ELF-1 (cell line): ENCODE measurements around the gene NTM.

Experiments
- DNase-seq: peaks from one replicate; pipeline ENCODE4 v3.0.0-alpha.2; 2016; ENCODE audit warnings: low read depth, low spot score

NTM gene

DNA sequence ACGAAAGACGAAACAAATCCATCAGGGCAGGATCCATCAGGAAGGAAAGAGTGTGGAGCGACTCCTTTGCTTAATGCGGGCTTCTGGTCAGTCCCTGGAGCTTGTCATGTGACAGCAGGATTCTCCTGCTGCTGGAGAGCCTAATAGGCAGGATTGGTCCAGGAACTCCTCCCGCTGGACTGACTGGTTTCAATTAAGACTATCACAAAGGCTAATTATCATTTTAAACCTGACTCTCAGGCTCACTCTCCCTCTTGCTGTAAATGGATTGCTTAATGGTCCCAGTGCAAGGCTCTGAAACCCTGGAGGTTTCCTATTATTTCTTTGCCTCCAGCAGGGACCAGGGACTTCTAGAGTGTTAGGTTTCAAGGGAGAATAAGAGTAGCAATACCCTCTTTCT, 493.8 kb downstream of the NTM start:
- DNase-seq, result peak; percentile 75

DNA sequence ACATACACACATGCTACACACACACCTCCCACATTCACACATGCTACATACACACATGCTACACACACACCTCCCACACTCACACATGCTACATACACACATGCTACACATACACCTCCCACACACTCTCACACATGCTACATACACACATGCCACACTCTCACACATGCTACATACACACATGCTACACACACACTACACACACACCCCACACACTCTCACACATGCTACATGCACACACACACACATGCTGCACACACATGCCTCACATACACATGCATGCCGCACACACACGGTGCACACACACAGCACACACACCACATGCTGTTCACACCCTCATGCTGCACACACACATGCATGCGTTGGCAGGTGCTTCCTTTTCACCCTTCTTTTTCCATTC, 495.4 kb downstream of the NTM start:
- no peak for DNase-seq

DNA sequence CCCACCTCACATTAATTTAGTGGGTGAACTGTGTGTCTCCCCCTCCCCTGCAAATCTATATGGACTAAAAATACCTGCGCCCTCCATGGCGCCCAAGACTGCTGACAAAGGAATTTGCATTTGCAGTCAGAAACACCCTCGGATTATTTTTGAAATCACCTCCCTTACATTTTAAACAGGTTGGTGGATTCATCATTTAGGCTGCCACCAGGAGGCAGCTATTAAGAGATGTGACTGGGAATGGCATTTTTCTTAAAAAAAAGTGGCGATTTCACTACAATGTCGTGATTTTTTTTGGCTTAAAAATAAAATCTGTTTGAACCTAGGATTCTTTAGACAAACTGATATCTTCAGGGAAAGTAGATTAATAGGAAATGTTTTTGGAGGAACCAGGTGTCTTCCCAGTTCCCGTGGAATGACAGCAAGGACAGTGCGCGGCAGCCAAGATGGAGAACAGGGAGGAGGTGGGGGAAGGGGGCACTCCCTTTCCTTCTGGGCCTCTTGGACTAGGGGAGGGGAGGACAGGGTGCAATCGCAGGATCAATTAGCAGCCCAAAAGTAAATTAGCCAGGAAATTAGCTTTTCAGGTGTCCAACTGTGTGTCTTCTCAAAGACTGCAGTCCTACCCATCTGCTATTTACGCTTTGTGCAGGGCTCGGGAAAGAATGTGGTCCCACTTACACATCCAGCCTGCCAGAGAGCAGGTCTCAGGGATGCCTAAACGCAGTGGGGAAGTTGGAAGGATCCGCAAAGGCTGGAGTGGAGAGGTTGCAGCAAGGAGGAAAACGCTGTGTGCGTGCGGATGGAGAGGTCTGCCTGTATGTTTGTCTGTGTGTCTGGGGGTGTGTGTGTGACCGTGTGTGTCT, 496.4 kb downstream of the NTM start:
- DNase-seq, result peak; percentile 41

DNA sequence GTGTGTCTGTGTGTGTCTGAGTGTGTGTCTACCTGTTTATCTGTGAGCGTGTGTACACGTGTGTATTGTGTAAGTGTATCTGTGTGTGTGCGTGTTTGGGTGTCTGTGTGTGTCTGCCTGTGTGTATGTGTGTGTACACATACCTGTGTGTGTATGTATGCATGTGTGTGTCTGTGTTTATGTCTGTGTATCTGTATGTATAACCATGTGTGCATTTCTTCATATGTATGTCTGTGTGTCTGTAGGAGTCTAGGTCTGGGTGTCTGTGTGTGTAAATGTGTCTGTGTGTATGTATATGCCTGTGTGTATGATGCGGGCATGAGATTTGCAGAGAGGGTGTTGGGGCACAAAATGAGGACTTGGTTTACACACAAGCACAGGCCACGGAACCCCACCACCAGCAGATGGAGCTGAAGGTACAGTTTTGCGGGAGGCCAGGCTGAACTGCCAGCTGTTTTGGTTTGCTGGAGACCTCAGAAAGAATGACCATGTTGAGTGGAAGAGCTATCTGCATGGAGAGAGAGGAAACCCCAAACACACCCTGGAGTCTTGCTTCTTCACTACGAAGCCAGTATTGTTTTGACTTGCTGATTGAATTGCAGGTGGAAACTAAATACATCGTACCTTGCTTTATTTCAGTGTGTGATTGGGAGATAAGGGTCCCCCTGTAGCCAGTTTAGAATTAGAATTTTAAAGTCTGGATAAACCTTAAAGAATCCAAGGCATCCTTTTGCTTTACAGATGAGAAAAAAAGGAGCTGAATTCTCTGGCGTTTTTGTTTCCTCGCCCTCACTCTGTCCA, 497.2 kb downstream of the NTM start:
- peak; percentile 85 for DNase-seq

DNA sequence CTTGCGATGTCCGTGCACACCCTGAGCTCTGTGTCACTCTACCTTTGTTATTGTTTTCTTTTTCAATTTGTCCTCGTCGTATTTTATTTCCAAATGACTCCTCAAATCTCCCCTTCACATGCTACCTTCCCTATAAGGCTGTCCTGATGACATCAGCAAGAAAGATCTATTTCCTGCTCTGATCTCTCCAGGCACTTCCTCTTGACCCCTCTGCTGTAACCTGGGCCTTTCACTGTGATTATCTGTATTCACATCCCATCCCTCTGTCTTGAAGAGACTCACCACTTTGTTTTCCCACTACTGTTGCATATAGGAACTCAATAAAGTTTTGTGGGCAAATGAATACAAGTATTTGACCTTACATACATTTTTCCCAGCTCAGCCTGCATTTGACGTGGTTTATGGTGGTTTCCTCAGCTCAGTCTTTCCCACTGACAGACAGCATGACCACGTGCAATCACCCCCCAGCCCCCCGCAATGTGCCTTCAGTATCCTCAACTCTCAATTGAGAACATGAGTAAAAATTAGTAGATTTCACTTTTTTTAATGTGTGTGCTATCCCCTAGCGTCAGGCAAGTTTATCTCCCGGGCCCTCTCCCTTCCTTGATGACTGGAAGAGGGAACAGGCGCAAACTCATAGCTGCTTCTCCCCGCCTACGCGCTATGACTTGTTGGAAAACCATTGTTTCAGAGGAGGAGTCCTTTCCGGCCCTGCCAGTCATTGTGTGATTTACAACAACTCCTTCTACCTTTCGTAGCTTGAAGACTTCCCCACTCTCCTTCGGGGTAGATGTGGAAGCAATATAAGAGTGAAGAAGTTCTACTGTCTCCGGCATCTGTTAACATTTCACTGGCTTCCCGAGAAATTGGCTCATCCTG, 498.5 kb downstream of the NTM start:
- no peak for DNase-seq

DNA sequence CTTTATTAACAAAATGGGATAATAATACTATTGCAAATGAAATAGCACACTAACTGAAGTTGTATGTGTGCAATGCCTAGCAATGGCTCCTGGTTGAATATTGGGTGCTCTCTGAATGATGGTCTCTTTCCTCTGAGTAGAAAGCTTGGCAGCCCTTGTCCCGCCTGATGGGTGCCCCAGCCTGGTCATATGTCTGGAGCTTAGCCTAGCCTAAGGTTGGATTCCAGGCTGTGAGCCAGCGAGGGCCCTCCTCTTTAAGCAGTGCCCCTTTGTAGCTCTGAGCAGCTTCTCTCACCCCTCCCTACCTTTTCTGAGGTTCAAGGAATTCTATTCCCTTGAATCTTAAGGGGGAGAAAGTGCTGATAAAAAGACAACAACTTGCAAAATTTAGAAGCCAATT, 499.9 kb downstream of the NTM start:
- DNase-seq, result no peak

DNA sequence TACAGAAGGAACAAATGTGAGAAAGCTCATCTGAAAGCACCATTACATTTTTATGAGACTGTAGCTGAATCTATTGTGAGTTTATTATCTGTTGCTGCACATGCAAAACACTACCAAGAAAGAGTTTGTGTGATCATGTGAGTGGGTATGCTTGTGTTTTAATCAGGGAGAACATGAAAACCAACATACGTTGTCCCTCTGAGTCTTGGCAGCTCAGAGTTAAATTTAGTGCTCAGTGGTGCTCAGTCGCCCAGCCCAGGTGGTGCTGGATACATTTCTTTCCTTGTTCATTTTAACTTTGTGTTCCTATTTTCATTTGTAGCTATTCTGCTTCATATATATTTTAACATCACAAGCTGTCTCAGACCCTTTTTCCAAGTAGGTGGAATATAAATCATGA, 500.6 kb downstream of the NTM start:
- DNase-seq, result no peak

DNA sequence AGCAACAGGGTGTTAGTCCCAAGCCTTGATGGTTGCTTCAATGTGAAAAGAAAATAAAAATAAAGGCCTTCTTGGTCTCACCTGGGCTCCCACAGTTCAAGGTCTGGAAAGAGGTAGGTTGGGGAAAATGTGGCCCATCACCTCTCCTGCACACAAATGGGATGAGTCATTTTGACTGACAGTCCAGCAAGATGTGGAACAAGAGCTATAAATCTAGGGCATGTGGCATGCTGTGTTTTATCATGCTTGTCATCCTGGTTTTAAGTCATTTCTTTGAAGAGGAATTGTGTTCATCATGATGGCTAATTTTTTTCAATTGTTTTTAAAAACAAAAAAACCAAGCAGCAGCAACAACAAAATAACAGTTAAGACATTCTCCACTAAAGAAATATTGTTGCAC, 503.7 kb downstream of the NTM start:
- DNase-seq, result no peak

DNA sequence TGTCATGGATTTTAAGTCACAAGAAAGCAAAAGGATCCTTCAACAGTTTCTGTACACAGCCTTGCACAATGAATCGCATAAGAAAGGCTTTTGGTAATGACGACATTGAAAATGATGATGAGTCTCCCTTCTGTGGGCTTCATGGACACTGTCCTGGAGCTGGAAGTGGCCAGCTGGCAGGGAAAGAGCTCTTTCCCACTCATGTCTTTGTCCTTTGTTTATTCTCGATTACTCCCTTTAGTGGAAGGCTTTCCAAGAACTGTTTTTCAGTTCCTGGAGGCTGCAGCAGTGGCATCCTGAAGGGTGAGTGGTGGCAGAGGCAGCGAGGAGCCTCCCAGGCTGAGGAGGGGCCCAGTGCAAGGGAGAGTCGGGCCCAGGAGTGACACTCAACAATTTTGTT, 505.2 kb downstream of the NTM start:
- DNase-seq, result no peak

DNA sequence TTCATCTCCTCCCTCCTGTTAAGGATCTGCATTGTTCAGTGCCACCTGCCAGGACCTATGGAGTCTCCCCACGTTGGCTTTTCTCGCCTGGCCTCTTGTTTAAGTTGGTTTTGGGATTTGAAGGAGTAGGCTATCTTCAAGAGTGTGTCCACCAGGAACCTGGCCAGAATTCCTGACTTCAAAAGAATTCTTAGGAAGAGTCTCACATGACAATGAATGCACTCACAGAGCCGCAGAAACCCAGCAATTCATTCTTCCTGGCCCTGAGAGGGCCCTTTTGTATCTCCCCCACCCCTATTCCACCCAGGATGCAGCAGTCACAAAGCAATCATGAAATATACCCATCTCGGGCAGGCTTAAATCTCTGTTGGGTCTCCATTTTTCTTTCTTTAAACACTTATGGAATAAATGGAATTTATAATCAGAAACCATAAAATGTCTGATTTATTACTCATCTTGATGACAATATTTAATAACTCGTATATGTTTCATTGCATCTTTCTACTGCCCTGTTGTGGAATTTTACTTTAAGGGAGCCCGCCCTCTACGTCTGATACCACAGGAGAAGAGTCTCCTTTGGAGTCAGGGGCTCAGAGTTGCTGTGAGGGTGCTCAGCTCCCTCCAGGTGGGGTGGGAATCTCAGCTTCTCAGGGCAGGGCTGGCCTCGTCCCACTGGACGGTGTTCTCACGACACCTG, 507.0 kb downstream of the NTM start:
- DNase-seq, result no peak

DNA sequence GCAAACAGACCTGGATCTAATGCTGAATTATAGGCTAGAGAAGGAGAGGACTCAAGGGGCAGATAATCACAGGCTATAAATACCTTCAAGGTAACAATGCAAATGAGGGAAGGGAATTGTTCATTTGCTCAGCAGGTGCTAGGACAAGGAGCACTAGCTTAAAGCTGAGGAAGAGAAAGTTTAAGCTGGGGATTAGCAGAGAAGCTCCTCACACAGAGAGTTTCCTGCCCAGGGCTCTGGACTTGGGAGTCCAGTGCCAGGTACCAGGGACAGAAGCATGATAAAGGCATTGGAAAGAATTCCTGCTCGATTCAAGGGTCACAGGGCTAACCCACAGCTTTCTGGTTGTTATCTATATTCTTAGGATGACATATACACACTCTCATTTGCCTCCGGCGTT, 509.9 kb downstream of the NTM start:
- DNase-seq, result peak; percentile 46

DNA sequence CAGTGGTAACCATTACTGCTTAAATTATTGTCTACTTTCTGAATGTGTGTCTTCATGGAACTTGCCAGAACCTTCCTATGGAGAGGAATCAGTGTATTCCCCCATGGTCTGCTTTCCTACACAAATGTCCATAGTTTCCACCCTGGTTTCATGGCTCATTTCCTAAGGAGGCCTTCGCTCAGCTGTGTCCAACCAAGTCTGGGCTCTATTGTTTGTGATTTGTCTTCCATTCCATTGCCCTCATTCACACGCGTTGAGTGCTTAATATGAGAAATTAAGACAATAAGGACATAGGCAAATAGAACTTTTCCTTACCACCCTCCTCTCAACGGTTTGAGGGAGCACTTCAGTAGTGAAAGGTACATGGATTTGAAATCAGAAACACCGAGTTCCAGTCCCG, 510.6 kb downstream of the NTM start:
- DNase-seq, result no peak

DNA sequence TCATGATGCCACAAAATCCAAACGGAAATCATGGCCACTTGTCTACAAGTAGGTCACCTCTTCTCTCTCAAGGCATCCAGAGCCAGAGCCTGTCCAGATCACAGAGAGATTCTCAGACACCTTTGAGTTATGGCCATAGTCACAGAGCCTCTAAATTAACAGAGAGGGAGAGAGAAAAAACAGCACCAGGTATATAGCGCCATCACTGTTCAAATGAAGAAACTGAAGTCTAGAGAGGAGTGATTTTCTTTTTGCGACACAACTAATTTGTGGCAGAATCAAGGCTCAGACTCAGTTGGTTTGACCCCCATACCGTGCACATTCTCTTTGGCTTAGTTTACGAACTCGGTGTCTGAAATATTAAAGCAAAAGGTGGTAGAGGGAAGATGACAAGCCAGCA, 512.9 kb downstream of the NTM start:
- no peak for DNase-seq

DNA sequence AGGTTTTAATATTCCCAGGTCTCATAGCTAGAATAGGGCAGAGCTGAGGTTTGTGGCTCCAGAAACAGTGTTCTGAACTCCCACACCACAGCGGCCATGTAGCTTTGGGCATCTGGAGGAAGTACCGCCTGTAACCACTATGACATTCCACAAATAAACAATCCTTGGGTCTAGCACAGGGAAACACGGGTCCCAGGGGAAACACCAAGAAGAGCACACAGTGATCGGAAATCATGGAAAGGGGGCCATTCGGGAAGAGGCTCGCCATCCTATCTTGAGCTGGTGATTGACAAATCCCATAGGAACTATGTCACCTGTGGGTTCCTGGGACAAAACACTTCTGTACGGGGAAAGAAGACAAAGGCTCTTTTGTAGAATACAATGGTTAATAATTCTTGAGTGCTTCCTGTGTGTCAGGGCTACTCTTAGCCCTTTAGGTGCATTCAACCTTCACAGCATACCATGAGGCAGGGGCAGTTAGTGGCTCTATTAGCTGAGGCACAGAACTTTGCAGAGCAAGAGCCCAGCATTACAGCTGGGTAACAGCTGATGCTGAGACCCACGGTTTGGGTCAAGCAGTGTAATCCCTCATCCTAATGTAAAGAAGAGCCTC, 514.2 kb downstream of the NTM start:
- DNase-seq, result no peak

DNA sequence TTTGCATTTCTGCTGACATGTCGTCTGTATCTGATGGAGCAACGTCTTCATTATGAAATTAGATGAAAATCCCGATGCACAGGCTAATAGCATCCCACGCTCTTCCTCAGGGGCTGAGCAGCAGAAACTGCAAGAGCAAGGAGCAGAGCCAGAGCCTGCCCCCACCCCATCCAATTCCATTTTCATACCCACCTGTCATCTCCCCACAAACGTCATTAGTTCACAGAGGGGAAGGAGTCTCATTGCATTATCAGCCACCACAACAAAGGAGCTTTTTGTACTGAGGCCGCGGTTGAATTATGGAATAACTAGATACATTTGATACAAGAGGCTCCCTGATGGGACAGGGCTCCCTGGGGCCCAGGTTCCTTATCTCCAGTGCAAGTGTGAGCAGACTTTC, 515.0 kb downstream of the NTM start:
- DNase-seq, result no peak

DNA sequence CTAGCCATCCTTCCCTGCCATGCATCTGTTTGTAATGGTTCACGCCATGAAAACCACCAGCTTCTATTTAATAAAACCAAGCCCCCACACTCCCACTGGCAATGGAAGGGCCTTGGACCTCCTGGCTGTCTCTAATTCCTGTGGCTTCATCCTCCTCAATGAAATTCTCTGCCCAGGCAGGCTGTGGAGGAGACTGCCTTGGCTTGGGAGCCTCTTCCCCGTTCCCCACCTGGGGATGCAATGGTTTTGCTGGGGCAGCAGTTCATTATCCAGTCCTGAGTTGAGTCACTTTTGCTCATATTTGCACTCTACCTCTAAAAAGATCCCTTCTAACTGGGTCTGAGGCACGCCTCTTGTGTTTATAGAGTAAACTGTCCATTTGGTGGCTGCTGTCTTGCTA, 515.8 kb downstream of the NTM start:
- DNase-seq, result no peak

DNA sequence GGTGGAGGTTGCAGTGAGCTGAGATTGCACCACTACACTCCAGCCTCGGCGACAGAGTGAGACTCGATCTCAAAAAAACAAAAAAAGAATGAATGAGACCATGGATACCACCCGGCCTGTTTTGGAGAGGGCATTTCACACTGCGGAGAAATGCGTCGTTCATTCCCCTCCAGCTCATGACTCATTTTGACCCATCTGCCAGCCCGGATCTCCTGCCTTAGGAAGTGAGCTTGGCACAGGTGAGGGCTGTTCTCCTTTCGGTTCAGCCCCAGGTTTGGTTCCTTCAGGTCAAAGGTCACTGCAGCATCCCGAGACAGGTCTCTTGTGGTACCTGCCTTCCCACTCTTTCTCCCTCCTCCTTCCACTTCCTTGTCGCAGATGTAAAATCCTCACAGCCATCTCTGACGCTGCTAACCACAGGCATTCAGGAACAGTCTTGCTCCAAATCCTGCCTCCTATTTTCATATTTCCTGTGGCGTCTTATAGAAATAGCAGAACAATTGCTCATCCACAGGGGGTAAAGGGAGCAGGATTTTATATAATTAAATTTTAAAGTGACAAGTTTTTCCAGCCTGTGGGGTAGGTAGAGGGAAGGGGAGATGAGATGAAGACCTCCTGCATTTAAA, 517.9 kb downstream of the NTM start:
- DNase-seq, result no peak

DNA sequence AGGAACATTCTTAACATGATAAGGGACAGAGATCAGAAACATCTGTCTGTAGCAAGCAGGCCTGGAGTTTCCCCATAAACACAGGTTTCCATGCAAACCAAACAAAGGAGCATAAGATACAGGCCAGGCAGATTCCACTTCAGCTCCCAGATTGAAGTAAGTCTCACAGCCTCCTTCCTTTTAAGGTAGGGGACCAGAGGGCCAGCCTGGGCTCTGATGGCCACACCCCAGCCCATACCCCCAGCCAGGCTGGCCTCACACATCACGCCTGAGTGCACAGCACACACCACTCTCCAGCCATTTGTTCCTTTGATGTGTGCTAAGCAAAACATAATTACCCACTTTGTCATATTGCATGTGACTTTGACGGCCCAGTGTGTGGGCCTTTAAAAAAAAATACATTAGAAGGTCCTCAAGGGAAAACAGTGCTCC, 518.7 kb downstream of the NTM start:
- DNase-seq, result peak; percentile 48

DNA sequence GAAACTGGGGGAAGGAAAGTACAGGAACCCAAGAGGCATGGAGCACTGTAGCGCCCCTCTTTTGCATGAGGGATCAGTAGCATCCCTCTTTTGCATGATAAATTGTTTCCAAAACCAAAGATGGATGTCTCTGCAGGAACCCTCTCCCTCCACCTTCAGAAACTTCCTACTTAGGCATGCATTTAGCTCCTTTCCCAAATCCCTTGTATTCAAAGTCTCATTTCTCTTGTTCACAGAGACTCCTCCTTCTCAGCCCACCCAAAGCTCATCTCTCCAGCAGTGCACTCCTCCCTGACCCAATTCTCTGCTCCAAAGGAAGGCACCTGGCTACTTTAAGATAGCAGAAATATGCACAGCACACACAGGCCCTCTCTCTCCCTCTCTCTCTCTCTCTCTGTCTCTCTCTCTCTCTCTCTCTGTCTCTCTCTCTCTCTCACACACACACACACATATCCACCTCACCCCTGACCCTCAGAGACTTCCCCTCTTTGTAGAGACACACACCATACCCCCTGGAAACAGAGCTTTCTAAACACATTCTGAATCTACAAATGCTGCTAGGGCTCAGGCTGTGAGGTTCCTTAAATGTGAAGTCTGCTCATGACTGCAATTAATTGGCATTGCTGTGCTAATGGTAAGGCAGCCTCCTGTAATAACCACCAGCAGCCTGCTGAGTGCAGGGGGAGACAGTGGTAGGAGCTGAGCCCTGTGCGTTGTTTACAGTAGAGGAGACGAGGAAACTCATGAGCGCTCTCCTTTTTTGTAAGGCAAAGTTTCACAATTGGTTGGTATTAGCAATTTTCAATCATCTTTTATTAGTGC, 519.6 kb downstream of the NTM start:
- peak; percentile 30 for DNase-seq
